ENCODE results near the gene NOB1.

Gene NOB1

GRCh38 chr16:69720822-69721430 lies 33.8 kb downstream of the NOB1 start:
- Histone ChIP-seq H3K27ac (ENCODE audit: low read depth, low read length) (no peak overlapping the region), H4K91ac (ENCODE audit: low read depth, low read length) (no peak overlapping the region), H3K9me3 (ENCODE audit: insufficient read depth, low read depth, low read length) (no peaks in the 10 kb centered on the region), H3K9ac (ENCODE audit: low read length) (no peak overlapping the region), H3K4ac (ENCODE audit: low read depth, low read length) (no peak overlapping the region), H3K14ac (ENCODE audit: low read length) (no peak overlapping the region), H2AK5ac (ENCODE audit: low read length) (no peak overlapping the region), H2BK12ac (ENCODE audit: low read length) (no peak overlapping the region), H3K4me2 (ENCODE audit: low read length) (no peak overlapping the region), H3K18ac (ENCODE audit: low read length) (no peak overlapping the region), H2BK5ac (ENCODE audit: low read depth, low read length, poor library complexity) (no peak overlapping the region), H2BK120ac (ENCODE audit: insufficient read depth, low read length, poor library complexity) (no peak overlapping the region), H3K23ac (ENCODE audit: low read length) (no peak overlapping the region), H3K79me2 (ENCODE audit: control insufficient read depth, insufficient read depth, low read length, poor library complexity) (no peaks in the 10 kb centered on the region), H3K4me3 (ENCODE audit: low read depth, low read length) (no peak overlapping the region), H3K4me1 (ENCODE audit: control insufficient read depth in 1 of 2, insufficient read depth in 2 of 2, low read length in 2 of 2) (peaks cover 5% of the 10 kb centered on the region in 2 experiments), H2AFZ (ENCODE audit: insufficient read depth, low read length, poor library complexity) (no peak overlapping the region), H3K36me3 (ENCODE audit: control insufficient read depth in 1 of 2, insufficient read depth in 2 of 2, low read length in 2 of 2) (peaks cover 13 to 16% of the 10 kb centered on the region in 2 experiments), H3K79me1 (ENCODE audit: low read length) (peaks cover 6% of the 10 kb centered on the region), H3K27me3 (ENCODE audit: insufficient read depth, low read length) (no peaks in the 10 kb centered on the region), H4K12ac (ENCODE audit: low read depth, low read length) (no peak overlapping the region), H4K8ac (ENCODE audit: low read depth, low read length) (no peak overlapping the region)
- DNase-seq: no peak
- no CpG with 5 or more reads among the region's 10 CpGs for WGBS (ENCODE audit: extremely low coverage, insufficient coverage, insufficient read length)

- Histone ChIP-seq H3K18ac (ENCODE audit: low read length) (no peak overlapping the region), H3K4me3 (ENCODE audit: low read depth, low read length) (no peak overlapping the region), H3K36me3 (ENCODE audit: control insufficient read depth in 1 of 2, insufficient read depth in 2 of 2, low read length in 2 of 2) (peaks cover 29 to 31% of the 10 kb centered on the region in 2 experiments), H2AFZ (ENCODE audit: insufficient read depth, low read length, poor library complexity) (no peak overlapping the region), H3K27ac (ENCODE audit: low read depth, low read length) (no peak overlapping the region), H2AK5ac (ENCODE audit: low read length) (no peak overlapping the region), H3K9me3 (ENCODE audit: insufficient read depth, low read depth, low read length) (no peaks in the 10 kb centered on the region), H3K14ac (ENCODE audit: low read length) (no peak overlapping the region), H3K4ac (ENCODE audit: low read depth, low read length) (no peak overlapping the region), H4K12ac (ENCODE audit: low read depth, low read length) (no peak overlapping the region), H3K79me1 (ENCODE audit: low read length) (no peaks in the 10 kb centered on the region), H2BK120ac (ENCODE audit: insufficient read depth, low read length, poor library complexity) (no peak overlapping the region), H4K91ac (ENCODE audit: low read depth, low read length) (no peak overlapping the region), H3K79me2 (ENCODE audit: control insufficient read depth, insufficient read depth, low read length, poor library complexity) (no peaks in the 10 kb centered on the region), H3K23ac (ENCODE audit: low read length) (no peak overlapping the region), H3K9ac (ENCODE audit: low read length) (no peak overlapping the region), H4K8ac (ENCODE audit: low read depth, low read length) (no peak overlapping the region), H2BK12ac (ENCODE audit: low read length) (no peak overlapping the region), H3K4me1 (ENCODE audit: control insufficient read depth in 1 of 2, insufficient read depth in 2 of 2, low read length in 2 of 2) (no peaks in the 10 kb centered on the region), H3K27me3 (ENCODE audit: insufficient read depth, low read length) (no peaks in the 10 kb centered on the region), H2BK5ac (ENCODE audit: low read depth, low read length, poor library complexity) (no peak overlapping the region), H3K4me2 (ENCODE audit: low read length) (no peak overlapping the region)
- no peak for DNase-seq
- WGBS (ENCODE audit: extremely low coverage, insufficient coverage, insufficient read length): no CpG with 5 or more reads among the region's 10 CpGs
Measured at GRCh38 chr16:69718111-69718764, 36.5 kb downstream of the NOB1 start.

- H2BK120ac ChIP-seq (ENCODE audit: insufficient read depth, low read length, poor library complexity): no peak overlapping the region
- no peak overlapping the region for H4K12ac ChIP-seq (ENCODE audit: low read depth, low read length)
- no peak overlapping the region for H2BK12ac ChIP-seq (ENCODE audit: low read length)
- no peak overlapping the region for H2AK5ac ChIP-seq (ENCODE audit: low read length)
- H3K9ac ChIP-seq (ENCODE audit: low read length): no peak overlapping the region
- no peaks in the 10 kb centered on the region for H3K79me2 ChIP-seq (ENCODE audit: control insufficient read depth, insufficient read depth, low read length, poor library complexity)
- no peaks in the 10 kb centered on the region for H3K79me1 ChIP-seq (ENCODE audit: low read length)
- no CpG with 5 or more reads among the region's 6 CpGs for WGBS (ENCODE audit: extremely low coverage, insufficient coverage, insufficient read length)
- no peak for DNase-seq
- H4K8ac ChIP-seq (ENCODE audit: low read depth, low read length): no peak overlapping the region
- H3K14ac ChIP-seq (ENCODE audit: low read length): no peak overlapping the region
- no peak overlapping the region for H3K18ac ChIP-seq (ENCODE audit: low read length)
- no peaks in the 10 kb centered on the region for H3K27me3 ChIP-seq (ENCODE audit: insufficient read depth, low read length)
- H3K4me3 ChIP-seq (ENCODE audit: low read depth, low read length): no peak overlapping the region
- no peak overlapping the region for H2BK5ac ChIP-seq (ENCODE audit: low read depth, low read length, poor library complexity)
- H3K4ac ChIP-seq (ENCODE audit: low read depth, low read length): no peak overlapping the region
- H3K4me2 ChIP-seq (ENCODE audit: low read length): no peak overlapping the region
- H3K36me3 ChIP-seq (ENCODE audit: control insufficient read depth in 1 of 2, insufficient read depth in 2 of 2, low read length in 2 of 2): peaks cover 37 to 42% of the 10 kb centered on the region in 2 experiments
- H4K91ac ChIP-seq (ENCODE audit: low read depth, low read length): no peak overlapping the region
- no peaks in the 10 kb centered on the region for H3K4me1 ChIP-seq (ENCODE audit: control insufficient read depth in 1 of 2, insufficient read depth in 2 of 2, low read length in 2 of 2)
- H3K27ac ChIP-seq (ENCODE audit: low read depth, low read length): no peak overlapping the region
- H2AFZ ChIP-seq (ENCODE audit: insufficient read depth, low read length, poor library complexity): no peak overlapping the region
- no peaks in the 10 kb centered on the region for H3K9me3 ChIP-seq (ENCODE audit: insufficient read depth, low read depth, low read length)
- H3K23ac ChIP-seq (ENCODE audit: low read length): no peak overlapping the region
Measured at GRCh38 chr16:69717066-69717465, 37.7 kb downstream of the NOB1 start.

- Histone ChIP-seq H3K79me1 (ENCODE audit: low read length) (no peaks in the 10 kb centered on the region), H3K18ac (ENCODE audit: low read length) (no peak overlapping the region), H3K79me2 (ENCODE audit: control insufficient read depth, insufficient read depth, low read length, poor library complexity) (no peaks in the 10 kb centered on the region), H3K36me3 (ENCODE audit: control insufficient read depth in 1 of 2, insufficient read depth in 2 of 2, low read length in 2 of 2) (peaks cover 39 to 48% of the 10 kb centered on the region in 2 experiments), H4K8ac (ENCODE audit: low read depth, low read length) (no peak overlapping the region), H3K14ac (ENCODE audit: low read length) (no peak overlapping the region), H2AK5ac (ENCODE audit: low read length) (no peak overlapping the region), H3K4me1 (ENCODE audit: control insufficient read depth in 1 of 2, insufficient read depth in 2 of 2, low read length in 2 of 2) (no peaks in the 10 kb centered on the region), H3K4ac (ENCODE audit: low read depth, low read length) (no peak overlapping the region), H3K27me3 (ENCODE audit: insufficient read depth, low read length) (no peaks in the 10 kb centered on the region), H4K91ac (ENCODE audit: low read depth, low read length) (no peak overlapping the region), H3K4me3 (ENCODE audit: low read depth, low read length) (no peak overlapping the region), H3K9ac (ENCODE audit: low read length) (no peak overlapping the region), H2AFZ (ENCODE audit: insufficient read depth, low read length, poor library complexity) (no peak overlapping the region), H3K23ac (ENCODE audit: low read length) (no peak overlapping the region), H2BK5ac (ENCODE audit: low read depth, low read length, poor library complexity) (no peak overlapping the region), H3K9me3 (ENCODE audit: insufficient read depth, low read depth, low read length) (no peaks in the 10 kb centered on the region), H4K12ac (ENCODE audit: low read depth, low read length) (no peak overlapping the region), H2BK120ac (ENCODE audit: insufficient read depth, low read length, poor library complexity) (no peak overlapping the region), H3K27ac (ENCODE audit: low read depth, low read length) (no peak overlapping the region), H3K4me2 (ENCODE audit: low read length) (no peak overlapping the region), H2BK12ac (ENCODE audit: low read length) (no peak overlapping the region)
- no peak for DNase-seq
- WGBS (ENCODE audit: extremely low coverage, insufficient coverage, insufficient read length): no CpG with 5 or more reads among the region's 9 CpGs
Measured at GRCh38 chr16:69712914-69713581, 41.7 kb downstream of the NOB1 start.

Data from trophoblast cell (in vitro differentiated cells and primary cell).